HG02588 (cell line): ENCODE measurements around the gene NBAS.
"Not testable (repeated sequence)": the region's sequence is repeated elsewhere in the genome, so short reads cannot be mapped to it uniquely, and the experiment has no call there.

ENCODE experiments used
- ATAC-seq: cut with Tn5 transposase; IDR thresholded peaks from one replicate; pipeline ENCODE4 v1.9.1; 2021; ENCODE audit warnings: mild to moderate bottlenecking, moderate library complexity; ENCODE audit not compliant: unreplicated experiment

The NBAS gene

DNA sequence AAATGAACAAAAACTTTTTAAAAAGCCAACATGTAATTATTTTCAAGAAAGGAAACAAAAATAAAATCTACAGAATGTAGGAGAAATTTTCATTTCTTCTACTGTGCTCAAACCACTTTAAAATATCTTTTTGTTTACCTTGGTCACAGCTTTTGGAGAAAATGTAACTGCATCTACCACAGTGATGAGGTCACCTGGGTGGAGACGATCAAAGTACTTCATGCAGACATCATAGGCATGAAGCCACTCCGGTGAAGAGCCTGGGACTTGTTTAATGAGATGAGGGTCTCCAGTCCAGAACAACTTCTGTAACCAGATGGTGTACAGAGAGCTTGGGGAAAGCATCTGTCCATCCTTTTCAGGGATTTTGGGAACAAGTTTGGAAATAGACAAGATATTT is 285.8 kb downstream of the NBAS start:
- ATAC-seq, result no peak

GRCh38 chr2:15273452-15273851 is 287.7 kb downstream of the NBAS start:
- ATAC-seq, result no peak

DNA sequence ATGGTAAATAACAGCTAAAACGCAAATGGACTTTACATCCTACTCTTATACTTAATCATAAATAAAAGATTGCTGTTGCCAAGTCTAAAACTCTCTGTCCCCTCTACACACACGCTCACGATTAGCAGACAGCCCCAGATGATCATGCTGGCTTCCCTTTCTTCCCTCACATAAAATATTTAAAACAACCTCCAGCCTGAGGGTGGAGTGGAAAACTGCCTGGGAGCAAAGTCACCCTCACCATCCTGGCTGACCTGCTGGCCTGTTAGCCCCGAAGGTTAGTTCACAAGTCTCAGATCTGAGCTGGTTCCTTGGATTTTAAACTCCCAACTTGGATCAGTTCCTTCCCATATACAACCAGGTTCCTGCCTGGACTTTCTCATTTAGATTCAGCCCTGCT is 288.2 kb downstream of the NBAS start:
- ATAC-seq, result no peak

- no peak for ATAC-seq
Measured at GRCh38 chr2:15271941-15272542, 289.1 kb downstream of the NBAS start.

DNA sequence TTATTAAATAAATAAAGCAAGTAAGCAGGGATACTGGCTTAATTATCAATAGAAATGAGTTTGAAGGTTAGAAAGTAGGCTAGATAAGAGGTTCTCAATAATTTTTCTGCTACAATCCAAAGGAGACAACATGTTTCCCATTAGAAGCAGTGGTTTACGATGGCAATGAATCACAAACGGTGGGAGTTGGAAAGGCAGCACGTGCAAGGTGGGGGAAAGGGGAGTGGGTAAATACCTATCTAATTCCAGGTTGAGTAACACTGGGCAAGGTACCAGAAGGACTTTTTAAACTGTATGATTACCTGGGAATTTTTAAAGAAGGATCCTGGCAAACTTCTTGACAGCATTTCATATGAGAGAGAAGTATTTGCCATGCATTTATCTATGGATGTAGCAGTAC is 289.9 kb downstream of the NBAS start:
- no peak for ATAC-seq

- ATAC-seq, result no peak
Measured at GRCh38 chr2:15269043-15269442, 292.1 kb downstream of the NBAS start.

DNA sequence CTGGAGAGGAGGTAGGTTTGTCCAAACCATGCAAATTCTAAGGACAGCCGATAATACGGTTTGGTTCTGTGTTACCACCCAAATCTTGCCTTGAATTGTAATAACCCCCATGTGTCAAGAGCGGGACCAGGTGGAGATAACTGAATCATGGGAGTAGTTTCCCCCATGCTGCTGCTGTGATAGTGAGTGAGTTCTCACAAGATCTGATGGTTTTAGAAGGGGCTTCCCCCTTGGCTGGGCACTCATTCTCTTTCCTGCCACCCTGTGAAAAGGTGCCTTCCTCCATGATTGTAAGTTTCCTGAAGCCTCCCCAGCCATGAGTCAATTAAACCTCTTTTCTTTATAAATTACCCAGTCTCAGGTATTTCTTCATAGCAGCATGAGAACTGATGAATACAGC is 295.2 kb downstream of the NBAS start:
- no peak for ATAC-seq

DNA sequence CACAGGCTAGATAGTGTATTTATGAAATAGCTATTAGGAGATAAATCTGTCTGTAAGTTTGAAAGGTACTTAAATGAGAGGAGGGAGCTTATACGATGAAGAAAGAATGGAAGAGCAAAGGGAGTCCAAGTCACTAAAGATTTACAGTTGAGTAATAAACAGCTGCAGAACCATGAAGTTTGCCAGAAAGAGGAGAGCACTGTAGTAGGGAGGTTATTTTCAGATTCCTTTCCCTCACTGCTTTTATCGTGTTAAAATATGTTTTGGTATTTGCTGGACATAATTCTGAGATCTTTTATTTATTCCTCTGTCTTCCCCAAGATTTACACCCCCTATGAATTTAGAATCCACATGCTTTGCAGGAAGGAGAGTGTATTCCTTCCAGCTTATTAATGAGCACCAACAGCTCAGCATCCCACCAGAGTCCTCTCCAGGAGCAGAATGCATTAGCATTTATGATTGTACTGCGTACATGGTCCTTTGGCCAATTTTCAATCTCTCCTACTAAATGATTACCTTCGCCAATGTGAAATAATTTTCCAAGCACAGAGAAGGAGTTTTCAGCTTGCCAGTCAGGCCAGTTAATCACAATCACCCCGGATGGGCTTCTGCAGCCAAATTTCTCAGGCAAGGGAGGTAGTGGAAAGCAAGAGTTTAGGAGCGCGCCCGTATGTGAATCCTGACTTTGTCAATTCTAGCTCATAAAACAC is 297.0 kb downstream of the NBAS start:
- no peak for ATAC-seq

- no peak for ATAC-seq
Measured at GRCh38 chr2:15262792-15263191, 298.3 kb downstream of the NBAS start.

DNA sequence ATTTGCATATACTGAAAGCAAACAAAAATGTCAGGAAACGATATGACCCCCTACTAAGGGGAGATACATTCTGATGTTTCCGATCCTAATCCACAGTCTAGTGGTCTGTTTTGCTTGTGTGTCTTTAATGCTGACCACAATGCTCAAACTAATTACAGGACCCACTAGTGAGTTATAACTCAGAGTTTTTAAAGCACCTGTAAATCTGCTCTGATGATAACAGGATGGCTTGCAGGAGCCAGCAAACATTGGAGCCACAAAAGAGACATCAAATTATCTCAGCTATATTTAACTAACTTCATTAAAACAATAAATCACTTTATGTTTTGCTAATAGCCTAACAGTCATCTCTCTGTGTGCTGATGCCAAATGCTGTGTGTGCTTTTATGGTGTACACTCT is 300.3 kb downstream of the NBAS start:
- no peak for ATAC-seq

GRCh38 chr2:15260196-15260595 is 300.9 kb downstream of the NBAS start:
- no peak for ATAC-seq

DNA sequence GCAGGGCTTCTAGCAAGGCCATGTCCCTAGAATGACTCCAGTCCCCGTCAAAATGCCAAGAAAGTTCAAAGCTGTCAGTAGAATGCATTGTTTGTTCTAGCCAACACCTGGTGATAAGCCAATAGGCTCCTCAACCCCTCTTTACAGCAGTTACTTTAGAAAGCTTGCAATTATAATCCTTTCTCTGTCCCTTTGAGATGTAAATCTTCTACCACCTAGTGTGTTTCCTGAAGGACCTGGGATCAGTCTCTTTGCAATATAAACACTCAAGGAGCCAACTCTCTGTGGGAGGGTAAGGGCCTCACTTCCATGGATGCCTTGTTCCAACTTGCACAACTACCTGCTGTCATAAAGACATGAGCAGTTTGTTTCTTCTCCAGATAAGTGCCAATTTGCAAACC is 301.8 kb downstream of the NBAS start:
- no peak for ATAC-seq

- ATAC-seq, result not testable (repeated sequence)
Measured at GRCh38 chr2:15258385-15258784, 302.7 kb downstream of the NBAS start.

DNA sequence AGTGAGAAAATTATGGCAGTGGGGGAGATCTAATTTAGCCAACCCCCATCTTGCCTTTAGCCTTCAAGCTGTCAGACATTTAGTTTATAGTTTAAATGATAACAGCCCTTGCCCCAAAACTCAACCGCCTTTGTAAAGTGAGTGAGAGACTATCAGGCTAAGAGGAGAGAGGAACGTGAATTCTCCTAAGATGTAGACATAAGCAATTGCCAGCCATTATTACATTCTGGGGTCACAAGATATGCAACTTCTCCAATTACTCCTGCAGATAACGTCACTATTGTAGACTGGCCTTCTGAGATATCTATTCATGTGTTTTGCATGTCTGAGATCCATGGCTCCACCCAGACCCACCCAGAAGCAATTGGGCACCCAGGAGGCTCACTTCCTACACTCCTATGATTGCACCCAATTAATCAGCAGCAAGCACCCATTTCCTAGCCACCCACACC is 307.3 kb downstream of the NBAS start:
- ATAC-seq, result no peak

GRCh38 chr2:15253247-15253646 is 307.9 kb downstream of the NBAS start:
- no peak for ATAC-seq

GRCh38 chr2:15251753-15252152 is 309.4 kb downstream of the NBAS start:
- no peak for ATAC-seq

- not testable (repeated sequence) for ATAC-seq
Measured at GRCh38 chr2:15250946-15251345, 310.2 kb downstream of the NBAS start.

DNA sequence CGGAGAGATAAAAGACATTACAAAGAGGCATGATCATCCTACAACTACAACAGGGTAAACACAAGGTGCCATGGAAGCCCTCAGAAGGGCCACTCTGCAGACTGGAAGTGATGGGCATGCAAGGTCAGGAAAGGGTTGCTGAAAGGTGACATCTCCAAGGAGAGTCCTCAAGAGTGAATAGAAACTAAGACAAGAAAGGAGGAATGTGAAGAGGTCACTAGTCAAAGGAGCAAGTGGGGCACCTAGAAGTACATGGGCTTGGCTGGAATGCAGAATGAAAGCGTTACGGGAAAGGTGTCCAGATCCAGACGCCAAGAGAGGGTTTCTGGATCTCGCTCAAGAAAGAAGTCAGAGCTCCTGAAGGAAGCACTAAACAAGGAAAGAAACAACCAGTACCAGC is 314.3 kb downstream of the NBAS start:
- ATAC-seq, result no peak

DNA sequence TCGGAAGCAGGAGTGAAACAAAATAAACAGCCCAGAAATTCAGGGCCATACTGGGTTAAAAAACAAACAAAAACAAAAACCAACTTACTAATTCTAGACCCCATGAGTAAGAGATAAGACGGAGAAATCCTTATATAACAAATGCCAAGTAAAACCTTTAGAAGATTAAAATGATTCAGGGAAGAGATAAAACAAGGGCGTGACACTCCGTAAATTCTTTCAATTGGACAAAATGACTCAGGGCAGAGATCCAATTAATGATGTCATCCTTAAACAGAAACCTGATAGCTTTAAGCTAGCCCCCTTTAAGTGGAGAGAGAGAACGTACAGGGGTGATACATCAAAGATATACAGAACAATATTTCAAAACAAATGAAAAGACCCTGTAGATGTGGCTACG is 317.4 kb downstream of the NBAS start:
- ATAC-seq, result no peak

GRCh38 chr2:15242936-15243461 is 318.1 kb downstream of the NBAS start:
- no peak for ATAC-seq

- ATAC-seq, result no peak
Measured at GRCh38 chr2:15241929-15242328, 319.2 kb downstream of the NBAS start.

DNA sequence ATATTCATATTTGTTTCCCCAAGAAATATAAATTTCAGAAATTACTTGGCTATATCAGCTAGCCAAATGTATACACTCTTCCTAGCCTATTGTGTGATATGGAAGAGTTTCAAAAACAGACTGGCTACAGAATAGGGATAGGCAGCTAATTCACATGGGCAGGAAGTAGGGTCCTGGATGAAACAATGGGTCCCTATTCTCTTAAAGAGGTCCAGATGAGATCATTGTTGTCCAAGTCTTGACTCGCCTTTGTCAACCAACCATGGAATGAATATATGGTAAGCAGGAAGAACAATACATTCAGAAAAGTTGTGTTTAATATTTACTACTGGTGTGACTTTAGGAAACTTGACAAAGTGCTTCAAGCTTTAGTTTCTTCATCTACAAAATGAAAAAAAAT is 319.9 kb downstream of the NBAS start:
- no peak for ATAC-seq

DNA sequence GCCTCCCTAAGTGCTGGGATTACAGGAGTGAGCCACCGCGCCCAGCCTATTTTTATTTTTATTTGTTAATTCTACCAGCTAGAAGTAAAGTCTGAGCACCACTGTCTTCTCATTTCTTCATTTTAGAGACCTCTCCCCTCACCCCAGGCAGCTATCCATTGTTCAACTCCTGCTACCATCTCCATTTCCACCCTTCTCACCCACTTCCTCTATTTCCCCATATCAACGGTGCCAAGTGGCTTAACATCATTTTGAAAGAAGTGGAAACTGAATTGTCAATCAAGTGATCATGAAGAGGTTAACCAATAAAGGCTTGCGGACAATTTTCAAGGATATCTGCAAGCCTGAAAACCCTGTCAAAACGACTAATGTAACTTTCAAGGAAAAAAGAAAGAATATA is 323.1 kb downstream of the NBAS start:
- ATAC-seq, result no peak
